T-helper 2 cell (primary cell): Measurements from ENCODE around the gene UCN3.
A peak's percentile ranks its signal among the peaks of the same experiment; 100 is the strongest.
"Not testable (repeated sequence)": the region's sequence is repeated elsewhere in the genome, so short reads cannot be mapped to it uniquely, and the experiment has no call there.

Experiments used
- DNase-seq, 5 experiments: peaks; one replicate each; pipeline versions ENCODE4 v3.0.0 to v3.0.0-alpha.2; 2012 to 2022

Gene UCN3

DNA sequence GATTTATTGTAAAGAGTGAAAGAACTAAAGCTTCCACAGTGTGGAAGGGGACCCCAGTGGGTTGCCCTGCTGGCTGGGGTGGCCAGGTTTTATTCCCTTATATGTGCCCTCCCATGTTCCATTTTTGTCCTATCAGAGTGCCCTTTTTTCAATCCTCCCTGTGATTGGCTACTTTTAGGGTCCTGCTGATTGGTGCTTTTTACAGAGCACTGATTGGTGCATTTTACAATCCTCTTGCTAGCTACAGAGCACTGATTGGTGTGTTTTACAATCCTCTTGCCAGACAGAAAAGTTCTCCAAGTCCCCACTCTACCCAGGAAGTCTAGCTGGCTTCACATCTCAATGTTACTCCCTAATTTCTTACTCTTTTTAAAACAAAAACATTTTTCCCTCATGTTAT is 46.0 kb downstream of the UCN3 start:
- not testable (repeated sequence) for DNase-seq

GRCh38 chr10:5411941-5412276 is 47.1 kb downstream of the UCN3 start:
- no peak for DNase-seq

DNA sequence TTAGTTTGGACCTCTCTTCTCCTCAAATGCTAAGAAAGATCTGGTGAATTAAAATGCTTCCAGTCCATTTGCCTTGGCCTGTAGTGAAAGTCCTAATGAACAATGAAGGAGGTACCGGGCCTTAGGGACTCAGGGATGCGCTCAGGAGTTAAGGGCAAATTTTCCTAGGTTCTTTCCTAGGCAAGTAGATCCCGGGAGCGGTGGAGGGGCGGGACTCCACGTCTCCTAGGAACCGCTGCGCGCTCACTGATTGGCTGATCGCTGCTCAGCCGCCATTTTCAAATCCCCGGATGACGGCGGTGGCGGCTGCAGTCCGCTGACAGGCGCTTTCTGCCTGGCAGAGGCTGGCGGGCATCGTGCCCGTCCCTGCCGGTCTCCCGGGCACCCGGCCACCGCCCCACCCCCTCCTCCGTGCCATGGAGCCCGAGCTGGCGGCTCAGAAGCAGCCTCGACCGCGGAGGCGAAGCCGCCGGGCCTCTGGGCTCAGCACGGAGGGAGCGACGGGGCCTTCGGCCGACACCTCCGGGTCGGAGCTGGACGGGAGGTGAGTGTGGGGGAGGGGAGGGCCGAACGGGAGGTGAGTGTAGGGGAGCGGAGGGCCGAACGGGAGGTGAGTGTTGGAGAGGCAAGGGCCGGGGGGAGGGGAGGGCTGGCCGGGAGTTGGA is 47.6 kb downstream of the UCN3 start, which contains the start of gene NET1:
NET1 (plus strand) TSS at position 281 of the 665 bp plus-strand sequence; CDS start at position 417, 136 bp downstream.
- DNase-seq: peak; percentile 21 to 81 (median 55)

GRCh38 chr10:5413012-5413938 is 48.5 kb downstream of the UCN3 start:
- no peak for DNase-seq

GRCh38 chr10:5416981-5417380 is 52.2 kb downstream of the UCN3 start:
- DNase-seq: no peak

- DNase-seq: no peak
Observed at GRCh38 chr10:5418584-5418983, 53.8 kb downstream of the UCN3 start.

- no peak for DNase-seq
Observed at GRCh38 chr10:5419466-5420094, 54.8 kb downstream of the UCN3 start.

- DNase-seq: no peak
Observed at GRCh38 chr10:5423771-5424170, 59.0 kb downstream of the UCN3 start.
